Endometrium (tissue), 2 donors: ENCODE data around the gene YIPF2.
"Not testable (repeated sequence)": the region's sequence is repeated elsewhere in the genome, so short reads cannot be mapped to it uniquely, and the experiment has no call there.

Experiments
- FAIRE-seq: peaks from 2 replicates; lab custom pipeline; 2012; peaks lifted over from hg19 to GRCh38; lab: Jason Lieb, UNC
- donor health status: control.
- donor health status: control.

YIPF2 gene

DNA sequence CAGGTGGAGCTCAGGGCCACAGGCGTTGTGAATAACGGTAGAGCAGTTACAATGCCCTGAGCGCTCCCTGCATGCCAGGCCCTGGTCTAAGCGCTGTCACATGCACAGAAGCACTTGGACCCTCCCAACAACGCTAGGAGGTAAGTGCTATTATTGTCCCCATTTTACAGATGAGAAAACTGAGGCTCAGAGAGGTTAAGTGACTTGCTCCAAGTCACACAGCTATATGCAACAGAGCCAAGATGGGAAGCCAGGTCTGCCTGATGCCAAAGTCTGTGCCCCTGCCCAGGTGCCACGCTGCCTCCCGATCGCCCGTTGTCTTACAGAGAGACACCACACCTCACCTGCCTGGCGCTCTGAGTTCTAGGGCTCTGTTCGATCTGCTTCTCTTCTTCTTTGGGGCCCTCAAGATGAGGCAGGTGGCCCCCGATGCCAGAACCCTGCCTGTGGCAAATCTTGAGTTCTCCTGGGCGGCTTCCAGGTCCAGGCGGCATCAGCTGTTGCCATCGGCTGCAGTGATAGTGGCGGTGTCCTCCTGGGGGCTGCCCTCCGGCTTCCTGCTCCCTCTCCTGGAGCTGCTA lies 20.0 kb downstream of the YIPF2 start:
- FAIRE-seq = no peak

DNA sequence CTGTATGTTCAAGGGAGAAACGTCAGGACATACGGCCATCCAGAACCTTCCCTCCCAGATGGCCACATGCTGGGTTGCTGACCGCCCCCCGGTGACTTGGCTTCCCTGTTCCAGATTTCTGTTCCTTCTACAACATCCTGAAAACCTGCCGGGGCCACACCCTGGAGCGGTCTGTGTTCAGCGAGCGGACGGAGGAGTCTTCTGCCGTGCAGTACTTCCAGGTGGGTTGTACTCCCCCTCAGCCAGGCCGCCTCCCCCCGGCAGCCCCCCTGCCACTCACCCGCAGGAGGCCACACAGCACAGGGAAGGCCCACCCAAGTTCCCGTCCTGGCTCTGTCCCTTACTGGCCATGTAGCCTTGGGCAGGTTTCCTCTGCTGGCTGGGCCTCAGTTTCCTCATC lies 20.5 kb downstream of the YIPF2 start:
- no peak for FAIRE-seq

DNA sequence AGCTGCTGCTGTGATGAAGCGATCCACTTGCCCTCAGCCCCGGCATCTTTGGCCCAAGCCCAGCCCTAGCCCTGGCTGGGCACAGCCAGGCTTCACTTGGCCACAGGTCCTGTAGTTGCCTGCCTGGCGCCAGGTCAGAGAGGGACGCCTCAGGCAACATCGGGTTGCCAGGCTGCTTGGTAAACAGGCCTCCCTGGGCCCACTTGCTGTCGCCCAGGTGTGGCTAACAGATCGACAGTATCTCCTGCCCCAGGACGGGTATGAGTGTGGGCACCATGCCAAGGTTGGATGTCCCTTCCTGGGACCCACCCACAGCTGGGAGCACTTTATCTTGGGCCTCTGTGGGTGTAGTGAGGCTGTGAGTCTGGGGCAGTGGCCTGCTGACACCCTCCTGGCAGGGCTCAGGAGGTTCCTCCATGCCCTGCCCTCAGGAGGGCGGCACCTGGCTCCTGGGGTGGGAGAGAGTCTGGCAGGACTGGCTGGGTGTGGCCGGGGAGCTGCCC lies 29.2 kb downstream of the YIPF2 start:
- no peak for FAIRE-seq

DNA sequence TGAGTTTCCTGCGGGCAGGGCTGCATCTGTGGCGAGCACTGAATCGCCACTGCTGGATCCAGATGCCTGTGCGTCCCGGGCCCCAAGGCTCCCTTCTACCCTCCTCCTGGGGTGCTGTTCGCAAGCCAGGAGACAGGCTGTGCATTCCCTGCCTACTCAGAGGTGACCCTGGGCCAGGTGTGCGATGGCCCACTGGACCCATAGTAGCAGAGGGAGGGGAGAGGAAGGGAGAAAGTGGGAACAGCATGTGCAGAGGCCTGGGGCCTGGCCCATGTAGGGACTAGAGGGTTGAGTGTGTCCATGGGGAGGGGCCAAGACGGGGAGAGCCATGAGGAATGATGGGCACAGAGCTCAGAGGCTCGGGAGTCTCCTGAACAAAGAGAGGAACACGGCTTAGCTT lies 29.8 kb downstream of the YIPF2 start:
- FAIRE-seq = no peak

DNA sequence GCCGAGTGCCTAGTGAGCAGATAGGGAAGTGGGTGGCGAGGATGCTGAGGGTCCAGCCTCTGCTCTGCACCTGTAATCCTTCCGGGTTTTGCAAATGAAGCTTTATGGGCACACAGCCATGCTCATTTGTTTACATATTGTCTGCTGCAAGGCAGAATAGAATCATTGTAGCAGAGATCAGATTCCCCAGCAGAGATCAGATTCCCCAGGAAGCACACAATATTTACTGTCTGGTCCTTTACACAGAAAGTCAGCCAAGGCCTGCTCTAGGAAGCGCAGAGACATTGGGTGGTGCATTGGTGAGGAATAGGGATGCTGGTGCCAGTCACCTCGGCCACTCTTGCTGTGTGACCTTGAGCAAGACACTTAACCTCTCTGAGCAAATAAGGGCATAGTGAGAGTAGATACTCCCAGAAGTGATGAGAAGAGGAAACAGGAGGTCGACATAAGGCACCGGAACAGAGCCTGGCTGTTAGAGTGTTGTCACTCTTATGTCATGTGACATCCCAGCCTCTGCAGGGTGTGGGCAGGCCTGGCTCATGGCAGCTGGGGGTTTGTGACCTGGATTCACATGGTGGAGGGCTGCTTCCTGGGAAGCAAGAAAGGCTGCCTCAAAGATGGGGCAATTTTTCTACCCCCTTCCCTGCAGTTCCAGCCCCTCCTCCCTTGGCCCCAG lies 31.4 kb downstream of the YIPF2 start:
- FAIRE-seq = no peak

DNA sequence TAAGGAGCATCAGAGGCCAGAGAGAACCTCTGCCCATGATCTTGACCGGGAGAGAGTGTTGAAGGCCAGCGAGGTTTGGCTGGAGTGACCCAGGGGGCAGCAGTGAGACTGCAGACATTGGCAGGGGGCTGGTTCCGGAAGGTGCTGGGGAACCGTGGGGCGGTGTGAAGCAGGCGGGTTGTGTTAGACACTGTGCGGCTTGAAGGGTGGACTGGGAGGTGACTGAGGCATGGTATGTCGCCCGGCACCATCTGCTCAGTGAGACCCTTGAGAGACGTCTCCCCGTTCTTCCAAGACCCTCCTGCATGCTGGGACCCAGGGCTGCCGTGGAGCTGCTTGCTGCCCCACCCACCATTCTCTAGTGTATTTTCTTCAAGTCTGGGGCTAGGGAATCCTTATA lies 32.5 kb downstream of the YIPF2 start:
- FAIRE-seq = no peak

DNA sequence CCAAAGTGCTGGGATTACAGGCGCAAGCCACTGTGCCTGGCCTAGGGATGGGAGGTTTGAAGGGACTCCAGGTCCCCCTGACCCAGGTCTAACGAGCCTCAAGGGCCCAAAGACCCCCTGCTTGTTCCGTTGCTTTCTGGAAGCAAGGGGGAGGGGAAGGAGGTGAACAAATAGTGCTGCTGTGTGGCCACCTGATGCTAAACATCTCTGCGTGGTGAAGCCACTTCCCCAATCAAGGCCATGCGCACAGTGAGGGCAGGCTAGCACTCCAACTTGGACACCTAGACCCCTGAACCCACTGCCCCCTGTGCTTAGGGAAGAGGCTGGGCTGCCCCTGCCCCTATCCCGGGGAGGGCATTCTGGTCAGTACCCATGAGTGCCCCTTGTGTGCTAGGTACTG lies 33.1 kb downstream of the YIPF2 start:
- FAIRE-seq = no peak

DNA sequence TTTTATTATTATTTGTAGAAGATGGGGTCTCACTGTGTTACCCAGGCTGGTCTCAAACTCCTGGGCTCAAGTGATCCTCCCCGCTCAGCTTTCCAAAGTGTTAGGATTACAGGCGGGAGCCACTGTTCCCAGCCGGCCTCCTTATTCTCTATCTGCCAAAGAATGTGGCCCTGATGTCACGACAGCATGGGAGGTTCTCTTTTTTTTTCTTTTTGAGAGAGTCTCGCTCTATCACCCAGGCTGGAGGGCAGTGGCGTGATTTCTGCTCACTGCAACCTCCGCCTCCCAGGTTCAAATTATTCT lies 33.6 kb downstream of the YIPF2 start:
- FAIRE-seq = no peak

DNA sequence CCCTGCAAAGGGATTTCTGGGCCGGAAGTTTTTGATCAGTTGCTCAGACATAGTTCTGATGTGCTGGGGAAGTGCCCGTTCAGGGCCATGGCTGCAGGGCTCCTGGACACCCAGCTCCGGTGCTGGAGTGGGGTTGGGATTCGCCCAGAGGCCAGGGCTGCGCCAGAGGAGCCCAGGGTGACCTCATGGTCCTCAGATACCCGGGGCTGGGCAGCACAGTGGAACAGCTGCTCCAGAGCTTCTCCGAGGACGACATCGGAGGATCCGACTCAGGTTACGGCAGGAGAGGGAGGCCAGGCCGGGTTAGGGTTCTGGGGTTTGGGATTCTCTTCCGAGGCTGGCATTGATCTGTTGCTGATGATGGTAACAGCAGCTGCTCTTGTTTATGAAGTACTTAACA lies 36.2 kb downstream of the YIPF2 start:
- no peak for FAIRE-seq

DNA sequence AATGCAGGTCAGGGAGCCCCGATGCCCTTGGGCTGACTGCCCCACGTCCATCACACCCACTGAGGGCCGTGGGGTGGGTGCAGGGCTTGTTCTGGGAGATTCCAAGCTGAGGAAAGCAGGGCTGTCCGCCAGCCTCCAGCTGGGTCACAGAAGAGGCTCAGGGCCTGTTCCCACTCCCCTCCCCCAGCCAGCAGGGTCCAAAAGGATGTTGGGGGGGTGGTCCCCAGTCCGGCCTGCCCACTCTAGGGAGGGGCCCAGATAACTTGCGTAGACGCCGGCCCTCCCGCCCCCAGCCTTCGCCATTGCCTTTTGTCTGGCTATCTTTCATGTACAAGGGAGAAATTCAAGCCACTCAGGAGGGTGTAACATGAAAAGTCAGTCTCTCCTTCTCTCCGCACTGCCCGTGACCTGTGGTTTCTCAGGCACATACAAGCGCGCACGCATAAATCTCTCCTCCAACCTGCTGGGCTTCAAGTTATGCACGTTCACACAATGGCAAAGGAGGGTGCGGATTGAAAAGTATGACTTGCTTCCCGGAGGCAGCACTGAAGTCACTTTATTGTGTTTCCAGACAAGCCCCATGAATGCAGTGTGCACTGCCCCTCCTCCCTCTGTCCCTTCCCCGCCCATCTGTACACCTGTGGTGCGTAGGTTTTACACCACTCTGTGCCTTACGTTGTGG lies 36.9 kb downstream of the YIPF2 start:
- no peak for FAIRE-seq

DNA sequence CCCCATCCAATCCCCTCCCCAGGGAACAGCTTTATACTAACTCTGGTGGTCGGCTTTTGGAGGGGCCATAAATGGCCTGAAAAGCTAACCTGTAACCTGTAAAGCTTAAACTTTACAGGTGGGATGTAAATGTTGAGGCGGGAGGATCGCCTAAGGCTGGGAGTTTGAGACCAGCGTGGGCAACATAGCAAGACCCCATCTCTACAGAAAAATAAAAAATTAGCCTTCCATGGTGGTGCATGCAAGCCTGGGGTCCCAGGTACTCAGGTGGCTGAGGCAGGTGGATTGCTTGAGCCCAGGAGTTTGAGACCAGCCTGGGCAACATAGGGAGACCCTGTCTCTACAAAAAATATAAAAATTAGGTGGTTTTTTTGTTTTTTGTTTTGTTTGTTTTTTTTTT lies 38.6 kb downstream of the YIPF2 start:
- FAIRE-seq = no peak

DNA sequence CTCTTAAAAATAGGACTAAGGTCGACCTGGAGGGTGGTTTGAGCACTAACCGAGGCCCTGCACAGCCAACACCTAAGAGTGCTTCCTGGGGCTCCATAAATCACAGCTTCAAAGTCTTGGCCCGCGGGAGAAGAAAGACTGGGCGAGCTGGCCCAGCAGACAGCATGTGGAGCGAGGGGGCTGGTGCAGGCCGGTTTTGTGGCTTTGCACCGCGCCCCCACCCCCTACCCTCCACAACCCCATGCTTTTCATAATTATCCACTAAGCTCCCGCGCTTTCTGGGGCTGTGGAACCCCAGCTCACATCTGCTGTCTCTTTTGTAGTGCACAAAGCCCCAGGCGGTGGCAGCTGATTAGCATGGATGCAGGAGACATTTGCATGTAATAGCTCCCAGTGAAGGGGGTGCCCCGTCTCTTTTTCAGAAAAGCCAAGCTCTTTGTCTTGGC lies 40.0 kb downstream of the YIPF2 start:
- FAIRE-seq = no peak

DNA sequence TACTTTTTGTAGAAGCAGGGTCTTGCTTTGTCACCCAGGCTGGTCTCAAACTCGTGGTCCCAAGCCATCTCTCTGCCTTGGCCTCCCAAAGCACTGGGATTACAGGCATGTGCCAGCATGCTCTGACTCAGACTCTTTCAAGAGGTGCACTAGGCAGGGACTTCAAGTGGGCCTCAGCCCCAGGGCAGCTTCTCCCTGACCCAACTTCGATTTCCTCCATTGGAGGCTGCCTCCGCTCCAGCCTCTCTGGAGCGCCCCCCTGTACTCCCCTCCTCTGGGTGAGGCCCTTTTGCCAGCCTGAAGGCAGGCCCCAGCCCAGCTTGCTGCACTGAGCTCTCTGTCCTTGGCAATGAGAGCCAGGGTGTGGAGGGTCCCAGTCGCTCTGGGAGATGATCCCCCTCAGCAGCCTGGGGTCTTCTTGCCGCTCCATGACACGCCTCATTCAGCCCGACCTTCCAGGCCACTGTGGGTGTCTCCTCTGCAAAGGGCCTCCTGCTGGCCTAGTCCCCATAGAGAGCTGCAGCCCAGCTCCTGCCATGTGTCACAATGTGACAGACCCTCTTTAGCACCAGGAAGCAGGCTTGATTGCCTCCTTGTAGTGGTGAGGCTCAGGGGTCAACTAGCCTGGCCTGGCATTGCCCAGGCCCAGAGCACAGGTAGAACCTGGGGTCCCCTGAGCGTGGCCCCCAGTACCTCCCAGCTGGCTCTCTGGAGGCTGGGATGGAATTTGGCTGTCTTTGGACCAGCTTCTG lies 40.6 kb downstream of the YIPF2 start:
- FAIRE-seq = no peak

DNA sequence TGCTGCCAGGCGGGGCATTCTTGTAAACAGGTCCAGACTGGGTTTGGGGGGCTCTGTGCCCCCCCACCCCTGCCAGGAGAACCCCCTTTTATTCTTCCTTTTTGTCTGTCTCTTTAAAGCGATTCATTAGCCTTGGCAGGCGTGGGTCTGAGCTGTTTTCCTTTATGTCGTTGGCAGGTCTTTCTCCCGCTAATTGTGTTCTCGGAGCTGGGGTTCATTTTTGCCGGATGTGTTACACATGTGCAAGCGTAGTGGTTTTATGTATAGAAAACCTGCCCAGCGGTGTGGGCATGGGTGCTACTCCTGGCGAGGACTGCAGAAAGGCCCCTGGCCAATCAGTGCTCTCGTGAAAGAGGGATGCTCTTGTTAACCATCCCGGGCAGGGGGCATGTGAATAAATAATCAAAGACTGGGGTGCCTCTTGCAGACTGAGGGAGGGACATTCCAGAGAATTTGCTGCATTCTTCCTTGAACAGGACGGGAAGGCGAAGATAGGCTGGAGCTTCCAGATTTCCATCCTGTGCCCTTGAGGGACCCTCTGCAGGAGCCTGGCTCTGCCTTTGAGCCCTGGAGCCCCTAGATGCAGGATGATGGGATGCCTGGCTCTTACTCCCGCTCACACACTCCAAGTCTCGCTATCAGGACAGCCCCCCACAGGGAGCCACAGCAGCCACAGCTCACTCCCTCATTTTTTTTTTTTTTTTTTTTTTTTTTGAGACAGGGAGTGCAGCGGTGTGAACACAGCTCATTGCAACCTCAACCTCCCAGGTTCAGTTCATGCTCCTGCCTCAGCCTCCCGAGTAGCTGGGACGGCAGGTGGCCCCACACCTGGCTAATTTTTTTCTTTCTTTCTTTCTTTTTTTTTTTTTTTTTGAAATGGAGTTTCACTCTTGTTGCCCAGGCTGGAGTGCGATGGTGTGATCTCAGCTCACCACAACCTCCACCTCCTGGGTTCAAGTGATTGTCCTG lies 43.0 kb downstream of the YIPF2 start:
- no peak for FAIRE-seq

DNA sequence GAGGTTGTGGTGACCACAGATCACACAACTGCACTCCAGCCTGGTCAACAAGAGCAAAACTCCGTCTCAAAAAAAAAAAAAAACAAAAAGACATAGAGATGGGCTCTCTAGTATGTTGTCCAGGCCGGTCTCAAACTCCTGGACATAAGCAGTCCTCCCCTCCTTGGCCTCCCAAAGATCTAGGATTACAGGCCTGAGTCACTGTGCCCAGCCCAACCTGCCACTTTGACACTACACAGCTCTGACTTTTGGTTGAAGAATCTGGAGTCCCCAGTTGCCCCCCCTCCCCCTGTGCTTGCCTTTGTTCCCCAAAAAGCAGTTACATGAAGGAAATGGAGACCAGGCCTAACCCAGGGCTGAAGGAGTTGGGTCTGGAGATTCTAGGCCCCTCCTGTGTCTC lies 44.2 kb downstream of the YIPF2 start:
- no peak for FAIRE-seq

DNA sequence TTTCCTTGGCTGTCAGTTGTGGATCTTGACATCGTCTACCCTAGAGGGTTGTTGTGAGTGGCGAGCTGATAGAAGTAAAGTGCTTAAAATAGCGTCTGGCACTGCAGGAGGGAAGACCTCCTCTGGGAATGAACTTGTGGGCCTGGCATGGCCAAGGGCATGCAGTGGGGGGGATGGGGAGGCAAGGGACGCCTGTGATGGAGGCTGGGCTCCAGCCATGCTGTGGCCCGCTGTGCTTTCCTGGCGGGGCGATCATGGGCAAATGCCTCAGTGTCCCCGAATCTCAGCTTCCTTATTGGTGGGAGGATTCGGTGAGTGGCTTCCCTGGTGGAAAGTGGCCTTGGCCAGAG lies 46.4 kb downstream of the YIPF2 start:
- no peak for FAIRE-seq

DNA sequence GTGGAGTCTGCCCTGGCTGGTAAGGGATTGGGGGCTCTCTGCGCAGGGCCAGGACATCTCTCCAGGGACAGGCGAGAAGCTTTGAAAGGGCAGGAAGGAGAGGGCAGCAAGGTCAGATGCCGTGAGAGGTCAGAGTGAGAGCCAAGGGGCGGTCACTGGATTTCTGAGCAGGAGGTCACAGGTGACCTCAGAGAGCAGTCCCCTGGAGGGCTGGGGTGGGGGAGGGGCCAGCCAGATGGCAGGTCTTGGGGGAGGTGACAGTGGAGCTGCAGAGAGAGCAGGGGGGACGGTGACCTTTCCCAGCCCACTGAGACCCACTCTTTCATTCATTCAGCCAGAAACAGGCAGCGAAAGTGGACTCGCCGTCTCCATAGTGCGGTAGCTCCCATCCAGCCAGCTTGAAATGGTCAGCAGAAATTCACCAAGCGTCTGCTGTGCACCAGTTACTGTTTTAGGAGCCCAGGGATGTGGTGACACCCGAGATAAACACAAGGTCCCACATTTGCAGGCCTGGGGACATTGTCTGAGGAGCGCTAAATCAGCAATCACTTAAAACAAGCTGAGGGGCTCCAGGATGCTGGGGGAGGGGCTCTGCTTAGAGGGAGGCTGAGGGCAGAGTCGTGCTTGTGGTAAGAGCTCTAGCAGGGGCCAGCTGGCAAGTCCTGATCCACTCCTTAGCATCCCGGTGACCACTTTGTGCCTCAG lies 46.9 kb downstream of the YIPF2 start:
- FAIRE-seq = no peak

DNA sequence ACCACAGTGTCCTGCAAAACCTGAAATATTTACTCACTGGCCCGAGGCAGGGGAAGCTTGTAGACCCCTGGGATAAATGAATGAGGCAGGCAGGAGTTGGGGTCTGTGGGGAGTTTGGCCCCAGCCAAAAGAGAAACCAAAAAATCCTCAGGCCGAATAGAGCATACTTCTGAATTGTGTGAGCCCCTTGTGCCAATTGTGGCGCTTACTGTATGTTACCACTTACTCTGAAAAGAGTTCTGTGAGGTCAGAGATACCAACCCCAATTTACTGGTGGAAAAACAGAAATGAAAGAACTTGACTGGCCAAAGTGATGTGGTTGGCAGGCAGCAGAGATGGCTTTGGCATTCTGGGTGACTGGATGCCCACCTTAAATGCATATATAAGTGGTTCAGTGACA lies 50.2 kb downstream of the YIPF2 start:
- no peak for FAIRE-seq

DNA sequence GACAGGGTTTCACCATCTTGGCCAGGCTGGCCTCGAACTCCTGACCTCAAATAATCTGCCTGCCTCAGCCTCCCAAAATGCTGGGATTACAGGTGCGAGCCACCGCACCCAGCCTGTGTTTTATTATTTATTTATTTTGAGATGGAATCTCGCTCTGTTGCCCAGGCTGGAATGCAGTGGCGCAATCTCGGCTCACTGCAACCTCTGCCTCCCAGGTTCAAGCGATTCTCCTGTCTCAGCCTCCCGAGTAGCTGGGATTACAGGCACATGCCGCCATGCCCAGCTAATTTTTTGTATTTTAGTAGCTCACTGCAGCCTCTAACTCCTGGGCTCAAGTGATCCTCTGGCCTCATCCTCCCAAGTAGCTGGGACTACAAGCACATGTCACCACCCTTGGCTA lies 50.8 kb downstream of the YIPF2 start:
- FAIRE-seq = not testable (repeated sequence)

DNA sequence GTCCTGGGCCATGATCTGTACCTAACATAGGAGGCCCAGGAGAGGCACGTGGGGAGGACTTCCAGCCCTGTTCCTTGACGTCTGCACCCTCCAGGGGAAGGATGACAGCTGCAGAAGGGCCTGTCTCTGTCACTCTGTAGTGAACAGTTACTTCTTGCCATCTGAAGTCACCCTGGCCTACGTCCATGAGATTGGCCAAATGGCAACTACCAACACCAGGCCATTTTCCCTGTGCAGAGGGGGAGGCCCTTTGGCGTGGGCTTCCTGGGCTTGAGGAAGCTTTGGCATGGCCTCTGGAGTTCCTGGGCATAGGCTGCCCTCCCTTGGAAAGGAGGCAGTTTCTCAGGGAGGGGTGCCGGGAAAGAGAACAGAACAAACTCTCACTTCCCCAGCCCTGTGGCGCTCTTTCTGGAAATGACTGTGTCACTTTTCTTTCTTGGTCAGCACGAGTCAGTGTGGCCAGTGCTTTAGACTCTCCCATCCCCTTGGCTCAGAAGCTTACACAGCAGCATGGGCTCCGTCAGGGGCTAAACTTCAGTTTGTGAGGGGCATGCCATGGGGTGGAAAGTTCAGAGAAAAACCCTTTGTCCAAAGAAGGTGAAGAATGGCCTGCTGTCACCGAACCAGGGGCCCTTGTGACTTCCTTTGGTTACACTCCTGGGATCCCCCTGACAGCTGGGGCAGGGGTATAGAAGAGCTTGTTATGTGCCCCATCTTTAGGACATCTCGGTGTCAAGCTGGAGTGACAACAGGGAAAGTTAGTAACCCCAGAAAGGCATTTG lies 51.8 kb downstream of the YIPF2 start:
- no peak for FAIRE-seq

DNA sequence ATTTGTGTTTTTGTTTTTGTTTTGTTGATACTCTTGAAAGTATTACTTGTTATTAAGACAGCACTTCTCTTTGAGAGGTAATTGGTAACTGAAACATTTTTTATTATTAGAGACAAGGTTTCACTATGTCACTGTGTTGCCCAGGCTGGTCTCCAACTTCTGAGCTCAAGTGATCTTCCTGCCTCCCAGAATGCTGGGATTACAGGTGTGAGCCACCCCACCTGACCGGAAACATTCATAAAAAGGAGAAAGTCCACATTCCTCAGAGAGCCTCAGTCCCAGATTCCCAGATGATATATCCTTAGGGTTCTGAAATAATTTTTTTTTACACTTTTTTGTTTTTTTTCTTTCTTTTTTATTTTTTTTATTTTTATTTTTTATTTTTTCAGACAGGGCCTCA lies 54.4 kb downstream of the YIPF2 start:
- FAIRE-seq = no peak
